Transverse colon (tissue), 4 donors: ENCODE data around the gene PRKCSH. TPM values are rescaled to one million over a fixed set of nuclear protein-coding genes. Genes with fewer than 3 reads are reported as not detected.

Experiments used
- DNase-seq: peaks from one replicate; pipeline ENCODE4 v3.0.0-alpha.2; 2019
- H3K27ac ChIP-seq, 4 donors: fragments of 200-600 bp; sonication (generic); 2 replicates each; pipeline ENCODE4 v1.5.1; 2016 to 2018; ENCODE audit warnings: inconsistent platforms in 4 of 4
- H3K27me3 ChIP-seq: fragments of 200-600 bp; sonication (generic); 2 replicates; pipeline ENCODE4 v1.5.1; 2017; ENCODE audit warnings: inconsistent platforms
- H3K36me3 ChIP-seq, 4 donors: fragments of 200-600 bp; sonication (generic); 2 replicates each; pipeline ENCODE4 v1.5.1; 2017 to 2019; ENCODE audit warnings: inconsistent platforms in 4 of 4
- H3K4me1 ChIP-seq, 4 donors: fragments of 200-600 bp; sonication (generic); 2 replicates each; pipeline ENCODE4 v1.5.1; 2017 to 2020; ENCODE audit warnings: inconsistent platforms in 4 of 4
- H3K4me3 ChIP-seq, 4 donors: fragments of 200-600 bp; sonication (generic); 1 replicate in 1 of 4; 2 replicates in 3 of 4; pipeline versions ENCODE4 v1.5.1 to v1.6.1; 2017 to 2019; ENCODE audit warnings: inconsistent platforms in 4 of 4
- H3K9me3 ChIP-seq, 2 donors: fragments of 200-600 bp; sonication (generic); 2 replicates each; pipeline ENCODE4 v1.5.1; 2017 to 2019; ENCODE audit warnings: inconsistent platforms in 2 of 2
- EP300 ChIP-seq: sonication (generic); formaldehyde crosslinking; IDR thresholded peaks from one replicate; pipeline ENCODE4 v1.6.1; 2017; ENCODE audit warnings: antibody characterized with exemption, low read depth
- POLR2A ChIP-seq: fragments of 450-650 bp; IDR thresholded peaks from one replicate; pipeline ENCODE4 v1.6.1; 2016; ENCODE audit warnings: antibody characterized with exemption, mild to moderate bottlenecking, moderate library complexity
- POLR2AphosphoS5 ChIP-seq, 3 donors: sonication (generic); formaldehyde crosslinking; IDR thresholded peaks; one replicate each; pipeline ENCODE4 v1.6.1; 2016; ENCODE audit warnings: antibody characterized with exemption in 3 of 3
- WGBS, 2 donors: methylation state at CpG; one replicate each; pipeline ENCODE4 v1.1.5; 2018; ENCODE audit warnings: low coverage in 1 of 2; 5-methylcytosine and 5-hydroxymethylcytosine counted together
- in situ Hi-C, 4 donors: fragments of 200-750 bp; cut with MboI; loops; one replicate each; pipeline versions ENCODE4 v1.15.0 to v1.15.1; 2017; ENCODE audit warnings: low sequenced_read_pairs in 3 of 4, low pct_ligation_motif_present in 1 of 4, low pct_unique_long_range_greater_than_20kb in 1 of 4
- intact Hi-C: fragments of 100-400 bp; cut with DNase I; formaldehyde crosslinking; loops from one replicate; pipeline ENCODE4 v1.15.1; 2023; ENCODE audit warnings: low total_unique reads
- total RNA-seq, 4 donors: library from RNA; depleted of rRNA; stranded (reverse); fragments of >200 nt; gene quantifications; one replicate each; pipeline ENCODE4 v1.1.0, GENCODE V29; 2016
- TF ChIP-seq, protein P1 (sequence below), 5 experiments: fragments of 200-600 bp in 3 of 5; fragments of 450-650 bp in 2 of 5; sonication (generic) in 3 of 5; IDR thresholded peaks; 1 replicate in 2 of 5; 2 replicates in 3 of 5; pipeline ENCODE4 v1.5.1; 2016 to 2017; ENCODE audit warnings: antibody characterized with exemption in 5 of 5, inconsistent platforms in 3 of 5, mild to moderate bottlenecking in 2 of 5, moderate library complexity in 1 of 5

PRKCSH gene
- total RNA-seq, 4 donors from 2014 or later: 119 to 195 (median 183) TPM

- Histone ChIP-seq H3K9me3 (no peaks in the 10 kb centered on the region), H3K36me3 (peaks cover 0 to 26% (median 11%) of the 10 kb centered on the region in 4 donors), H3K27me3 (peaks cover 6% of the 10 kb centered on the region), H3K27ac (no peak overlapping the region), H3K4me1 (peaks cover 0 to 3% (median 0%) of the 10 kb centered on the region in 4 donors), H3K4me3 (no peak overlapping the region)
- intact Hi-C loops: loop anchor here (10.0 kb wide), 2 partner anchors 154 to 334 kb away; partner anchors contain the start of gene TSPAN16
- TF ChIP-seq EP300: no peak
- TF ChIP-seq, protein P1, sequence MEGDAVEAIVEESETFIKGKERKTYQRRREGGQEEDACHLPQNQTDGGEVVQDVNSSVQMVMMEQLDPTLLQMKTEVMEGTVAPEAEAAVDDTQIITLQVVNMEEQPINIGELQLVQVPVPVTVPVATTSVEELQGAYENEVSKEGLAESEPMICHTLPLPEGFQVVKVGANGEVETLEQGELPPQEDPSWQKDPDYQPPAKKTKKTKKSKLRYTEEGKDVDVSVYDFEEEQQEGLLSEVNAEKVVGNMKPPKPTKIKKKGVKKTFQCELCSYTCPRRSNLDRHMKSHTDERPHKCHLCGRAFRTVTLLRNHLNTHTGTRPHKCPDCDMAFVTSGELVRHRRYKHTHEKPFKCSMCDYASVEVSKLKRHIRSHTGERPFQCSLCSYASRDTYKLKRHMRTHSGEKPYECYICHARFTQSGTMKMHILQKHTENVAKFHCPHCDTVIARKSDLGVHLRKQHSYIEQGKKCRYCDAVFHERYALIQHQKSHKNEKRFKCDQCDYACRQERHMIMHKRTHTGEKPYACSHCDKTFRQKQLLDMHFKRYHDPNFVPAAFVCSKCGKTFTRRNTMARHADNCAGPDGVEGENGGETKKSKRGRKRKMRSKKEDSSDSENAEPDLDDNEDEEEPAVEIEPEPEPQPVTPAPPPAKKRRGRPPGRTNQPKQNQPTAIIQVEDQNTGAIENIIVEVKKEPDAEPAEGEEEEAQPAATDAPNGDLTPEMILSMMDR (IDR thresholded peaks at IDR 0.05): no peak
- TF ChIP-seq POLR2AphosphoS5 (IDR thresholded peaks at IDR 0.05): no peak
- TF ChIP-seq POLR2A: no peak
- in situ Hi-C loops: no loop called here
- no peak for DNase-seq
- 94% methylated on average over 27 of the region's 31 CpGs; no CpG with 5 or more reads in 1 of the 2 donors for WGBS, 2 donors
These were observed 13.6 kb downstream of the PRKCSH start for GRCh38 chr19:11448923-11449554.

- DNase-seq: no peak
- intact Hi-C loops: no loop called here
- Histone ChIP-seq H3K36me3 (peaks cover 0 to 23% (median 11%) of the 10 kb centered on the region in 4 donors), H3K4me1 (peaks cover 0 to 3% (median 0%) of the 10 kb centered on the region in 4 donors), H3K4me3 (no peak overlapping the region), H3K27ac (no peak overlapping the region), H3K27me3 (peaks cover 6% of the 10 kb centered on the region), H3K9me3 (no peaks in the 10 kb centered on the region)
- WGBS, 2 donors: 88% methylated on average over 21 of the region's 21 CpGs; no CpG with 5 or more reads in 1 of the 2 donors
- TF ChIP-seq POLR2AphosphoS5 (IDR thresholded peaks at IDR 0.05) (no peak), EP300 (no peak), POLR2A (no peak)
- TF ChIP-seq, protein P1 (IDR thresholded peaks at IDR 0.05): no peak
- in situ Hi-C loops: loop anchor here in 1 of 4 donors (25.0 kb wide), 1 partner anchor 163 kb away; the partner anchor contains the start of gene TSPAN16
These were observed 15.3 kb downstream of the PRKCSH start for GRCh38 chr19:11450570-11451326.

GRCh38 chr19:11451327-11451870, 16.0 kb downstream of the PRKCSH start:
- H3K36me3 ChIP-seq: peaks cover 0 to 23% (median 11%) of the 10 kb centered on the region in 4 donors
- peaks cover 6% of the 10 kb centered on the region for H3K27me3 ChIP-seq
- TF ChIP-seq POLR2AphosphoS5 (IDR thresholded peaks at IDR 0.05): no peak
- TF ChIP-seq EP300: no peak
- TF ChIP-seq POLR2A: no peak
- TF ChIP-seq, protein P1 (IDR thresholded peaks at IDR 0.05): no peak
- no peak overlapping the region for H3K27ac ChIP-seq
- no peaks in the 10 kb centered on the region for H3K9me3 ChIP-seq
- no peak for DNase-seq
- H3K4me3 ChIP-seq: no peak overlapping the region
- intact Hi-C loops (no loop called here), in situ Hi-C loops (loop anchor here in 1 of 4 donors (25.0 kb wide), 1 partner anchor 164 kb away; the partner anchor contains the start of gene TSPAN16)
- H3K4me1 ChIP-seq: peaks cover 0 to 3% (median 0%) of the 10 kb centered on the region in 4 donors
- 19 to 40% methylated on average over 9 of the region's 13 CpGs for WGBS, 2 donors
